ENCODE data around the gene ETFA. TPM values are rescaled to one million over a fixed set of nuclear protein-coding genes. Genes with fewer than 3 reads are reported as not detected.

Gene ETFA
- total RNA-seq, 2 experiments from 2014 or later: 159 to 164 TPM

- no peak for TF ChIP-seq CTCF (IDR thresholded peaks at IDR 0.05)
- Mint-ChIP-seq H3K27me3 (no peaks in the 10 kb centered on the region), H3K36me3 (ENCODE audit: low read depth) (peaks cover 49% of the 10 kb centered on the region), H3K9me3 (no peaks in the 10 kb centered on the region), H3K4me3 (no peak overlapping the region), H3K27ac (no peak overlapping the region), H3K4me1 (ENCODE audit: low read depth) (peaks cover 3% of the 10 kb centered on the region)
- ChIA-PET CTCF (interaction anchor here (1.8 to 1.9 kb wide), 2 partner anchors 15 to 30 kb away, joined by 4 read pairs; no protein-coding TSS in a partner anchor), POLR2A (no interaction called here)
- no peak for ATAC-seq
- intact Hi-C loops (cut with micrococcal nuclease): no loop called here
- DNase-seq: no peak
Measured at GRCh38 chr15:76221085-76221767, 90.0 kb downstream of the ETFA start.

GRCh38 chr15:76217882-76218217 is 93.4 kb downstream of the ETFA start:
- ChIA-PET CTCF (interaction anchor here (1.9 kb wide), 1 partner anchor 27 kb away, joined by 7 read pairs; no protein-coding TSS in a partner anchor), POLR2A (no interaction called here)
- Mint-ChIP-seq H3K27ac (no peak overlapping the region), H3K36me3 (ENCODE audit: low read depth) (peaks cover 32% of the 10 kb centered on the region), H3K9me3 (no peaks in the 10 kb centered on the region), H3K4me3 (no peak overlapping the region), H3K27me3 (no peaks in the 10 kb centered on the region), H3K4me1 (ENCODE audit: low read depth) (no peaks in the 10 kb centered on the region)
- DNase-seq (no peak), ATAC-seq (no peak)
- no peak for TF ChIP-seq CTCF (IDR thresholded peaks at IDR 0.05)
- intact Hi-C loops (cut with micrococcal nuclease): no loop called here

- Mint-ChIP-seq H3K4me1 (ENCODE audit: low read depth) (no peaks in the 10 kb centered on the region), H3K4me3 (no peak overlapping the region), H3K27me3 (no peaks in the 10 kb centered on the region), H3K9me3 (no peaks in the 10 kb centered on the region), H3K27ac (no peak overlapping the region), H3K36me3 (ENCODE audit: low read depth) (peaks cover 28% of the 10 kb centered on the region)
- CTCF ChIA-PET: interaction anchor here (1.9 kb wide), 1 partner anchor 26 kb away, joined by 7 read pairs; no protein-coding TSS in a partner anchor
- POLR2A ChIA-PET: no interaction called here
- DNase-seq (no peak), ATAC-seq (no peak)
- intact Hi-C loops (cut with micrococcal nuclease): no loop called here
- no peak for TF ChIP-seq CTCF (IDR thresholded peaks at IDR 0.05)
Measured at GRCh38 chr15:76217029-76217881, 94.0 kb downstream of the ETFA start.

- Mint-ChIP-seq H3K27me3 (no peaks in the 10 kb centered on the region), H3K4me1 (ENCODE audit: low read depth) (no peaks in the 10 kb centered on the region), H3K9me3 (no peaks in the 10 kb centered on the region), H3K4me3 (no peak overlapping the region), H3K27ac (no peak overlapping the region), H3K36me3 (ENCODE audit: low read depth) (peaks cover 25% of the 10 kb centered on the region)
- intact Hi-C loops (cut with micrococcal nuclease): no loop called here
- POLR2A ChIA-PET: no interaction called here
- TF ChIP-seq CTCF (IDR thresholded peaks at IDR 0.05): no peak
- no peak for ATAC-seq
- CTCF ChIA-PET: interaction anchor here (1.0 kb wide), 1 partner anchor 24 kb away, joined by 6 read pairs; no protein-coding TSS in a partner anchor
- DNase-seq: no peak
Measured at GRCh38 chr15:76215634-76216033, 95.6 kb downstream of the ETFA start.

GRCh38 chr15:76209942-76210341 is 101.3 kb downstream of the ETFA start:
- H3K27ac Mint-ChIP-seq: no peak overlapping the region
- intact Hi-C loops (cut with micrococcal nuclease): no loop called here
- POLR2A ChIA-PET: no interaction called here
- H3K4me1 Mint-ChIP-seq (ENCODE audit: low read depth): peaks cover 8% of the 10 kb centered on the region
- peak; percentile 49 for ATAC-seq
- peak; percentile 12 for DNase-seq
- peaks cover 5% of the 10 kb centered on the region for H3K36me3 Mint-ChIP-seq (ENCODE audit: low read depth)
- H3K4me3 Mint-ChIP-seq: no peak overlapping the region
- CTCF ChIA-PET: interaction anchor here (1.0 to 1.5 kb wide), 3 partner anchors 13 to 19 kb away, joined by 3 to 7 read pairs (median 3); no protein-coding TSS in a partner anchor
- no peak for TF ChIP-seq CTCF (IDR thresholded peaks at IDR 0.05)
- no peaks in the 10 kb centered on the region for H3K9me3 Mint-ChIP-seq
- no peaks in the 10 kb centered on the region for H3K27me3 Mint-ChIP-seq

Measured in activated CD8-positive, alpha-beta T cell treated with anti-CD3 and anti-CD28 coated beads for 36 hours (primary cell).